GM10847 (cell line): ENCODE results near the gene MAMDC2.

Experiments used
- POLR2A ChIP-seq: IDR thresholded peaks from 2 replicates; pipeline ENCODE4 v1.6.1; 2011; ENCODE audit not compliant: insufficient read length; ENCODE audit errors: extremely low read depth

Gene MAMDC2

DNA sequence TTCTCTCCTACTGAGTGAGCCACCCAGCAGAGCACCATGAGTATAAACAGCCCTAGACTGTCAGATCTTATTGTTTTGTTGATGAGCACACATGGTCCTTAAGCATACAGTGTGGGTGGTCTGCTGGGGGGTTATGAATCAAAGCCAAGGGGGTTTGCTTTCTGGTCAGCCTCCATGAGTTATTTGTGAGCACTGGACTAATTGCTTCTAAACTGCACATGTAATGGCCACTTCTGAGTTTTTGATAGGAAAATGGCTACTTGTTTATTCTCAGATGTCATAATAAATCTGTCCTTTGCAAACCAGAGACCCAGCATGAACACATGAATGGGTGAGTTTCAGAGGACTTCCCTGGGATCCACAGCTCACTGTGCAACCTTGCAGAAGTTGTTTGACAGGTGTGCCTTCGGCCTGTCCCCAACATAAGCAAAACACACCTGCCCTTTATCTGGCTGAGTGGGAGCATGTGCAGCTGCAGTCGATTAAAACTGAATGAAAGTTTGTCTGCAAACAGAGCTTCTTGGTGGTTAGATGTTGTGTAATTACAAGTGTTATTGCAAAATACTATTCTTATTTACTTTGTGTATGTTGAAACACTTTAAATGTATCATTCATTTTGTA, 35.9 kb downstream of the MAMDC2 start:
- TF ChIP-seq POLR2A, result no peak

DNA sequence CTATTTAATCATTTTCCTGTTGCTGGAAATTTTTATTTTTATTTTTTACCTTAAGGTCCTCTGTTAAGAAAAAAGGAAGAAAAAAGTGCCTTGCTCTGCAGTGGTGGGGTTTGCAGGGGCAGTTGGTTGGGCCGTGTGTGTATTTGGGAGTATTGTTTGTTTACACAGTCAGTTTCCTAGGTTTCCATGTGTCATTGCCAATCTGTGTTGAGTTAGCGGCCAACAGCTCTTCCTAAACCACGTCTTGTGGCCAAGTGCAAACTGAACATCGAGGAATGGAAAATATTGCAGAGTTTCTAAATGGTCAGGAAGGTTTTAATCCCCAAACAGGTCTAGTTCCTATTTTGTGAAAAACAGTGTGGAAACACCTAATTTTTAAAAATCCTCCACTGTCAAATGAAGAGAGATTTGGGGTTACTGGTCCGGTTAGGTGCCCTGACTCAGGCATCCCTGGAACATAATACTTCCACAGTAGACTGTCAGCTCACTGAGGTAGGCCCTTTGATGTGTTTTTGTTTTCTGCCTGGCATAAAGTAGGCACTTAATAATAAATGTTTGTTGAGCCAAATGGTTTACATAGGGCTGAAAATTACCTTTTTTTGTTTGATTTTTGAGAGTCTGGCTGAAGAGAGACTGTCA, 37.0 kb downstream of the MAMDC2 start:
- no peak for TF ChIP-seq POLR2A

DNA sequence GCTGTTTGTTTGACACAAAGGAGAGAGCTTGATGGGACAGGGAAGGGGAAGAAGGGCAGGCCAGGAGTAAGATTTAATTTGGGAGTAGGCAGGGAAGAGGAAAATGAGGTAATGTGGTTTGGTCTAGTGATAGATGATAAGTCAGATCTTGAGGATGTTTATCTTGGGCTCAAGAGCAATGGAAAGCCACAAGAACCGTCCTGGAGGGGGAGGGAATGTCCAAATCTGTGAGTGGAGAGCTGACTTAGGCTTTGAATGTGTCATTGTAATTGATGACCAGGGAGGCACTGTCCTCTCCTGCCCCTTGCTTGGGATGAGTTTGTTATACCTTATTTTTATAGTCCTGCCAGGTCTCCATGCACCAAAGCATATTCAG, 37.5 kb downstream of the MAMDC2 start:
- no peak for TF ChIP-seq POLR2A

DNA sequence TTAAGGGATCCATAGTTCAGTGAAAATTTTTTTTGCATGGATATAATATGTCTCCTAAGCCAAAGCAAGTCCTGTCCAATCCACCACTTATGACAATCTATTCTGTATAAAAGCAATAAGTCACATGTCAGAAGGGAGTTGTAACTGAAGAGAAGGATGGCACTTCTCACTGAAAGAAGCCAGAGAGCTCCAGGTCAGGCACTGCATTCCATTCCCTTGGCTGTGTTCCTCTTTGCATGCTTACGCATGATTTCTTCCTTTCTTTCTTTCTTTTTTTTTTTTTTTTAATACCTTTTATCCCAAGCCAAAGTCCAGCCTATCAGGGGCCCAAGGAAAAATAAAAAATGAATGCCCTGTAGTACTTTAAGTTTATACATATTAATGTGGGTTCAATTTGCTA, 39.8 kb downstream of the MAMDC2 start:
- no peak for TF ChIP-seq POLR2A

DNA sequence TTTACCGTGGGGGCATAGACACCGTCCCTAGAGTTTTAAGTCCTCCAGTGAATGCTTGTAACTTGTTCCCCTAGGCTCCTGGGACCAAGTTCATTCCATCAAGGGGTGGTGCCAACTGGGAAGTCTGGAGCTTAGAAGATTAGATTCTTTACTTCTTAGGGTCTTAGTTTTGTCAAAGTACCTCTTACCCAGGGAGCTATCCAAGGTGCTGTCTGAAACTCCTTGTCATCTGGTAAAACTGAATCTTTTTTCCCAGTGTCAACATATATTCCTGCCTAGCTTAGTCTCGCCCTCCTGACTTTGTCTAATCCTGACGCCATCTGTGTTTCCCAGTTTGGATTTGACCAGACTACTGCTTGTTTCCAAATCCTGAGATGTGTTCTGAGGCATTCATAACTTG, 41.6 kb downstream of the MAMDC2 start:
- no peak for TF ChIP-seq POLR2A

DNA sequence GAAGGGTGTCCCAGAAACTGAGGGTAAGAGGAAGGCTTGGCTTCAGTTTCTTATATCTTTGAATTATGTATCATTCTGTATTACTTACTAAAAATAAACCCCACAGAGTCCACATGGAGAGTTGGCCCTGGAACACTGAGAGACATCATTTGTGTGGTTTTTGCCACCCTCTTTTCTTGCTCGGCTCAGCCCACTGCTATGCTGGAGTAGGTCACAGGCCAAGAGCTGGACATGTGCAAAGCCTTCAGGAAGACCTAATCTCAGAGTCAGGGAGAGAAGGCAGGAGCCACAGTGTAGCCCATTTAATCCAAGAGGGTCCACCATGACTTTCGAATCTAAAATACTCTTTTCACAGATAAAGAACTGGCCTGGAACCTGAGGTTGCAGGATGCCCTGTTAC, 47.5 kb downstream of the MAMDC2 start:
- no peak for TF ChIP-seq POLR2A

DNA sequence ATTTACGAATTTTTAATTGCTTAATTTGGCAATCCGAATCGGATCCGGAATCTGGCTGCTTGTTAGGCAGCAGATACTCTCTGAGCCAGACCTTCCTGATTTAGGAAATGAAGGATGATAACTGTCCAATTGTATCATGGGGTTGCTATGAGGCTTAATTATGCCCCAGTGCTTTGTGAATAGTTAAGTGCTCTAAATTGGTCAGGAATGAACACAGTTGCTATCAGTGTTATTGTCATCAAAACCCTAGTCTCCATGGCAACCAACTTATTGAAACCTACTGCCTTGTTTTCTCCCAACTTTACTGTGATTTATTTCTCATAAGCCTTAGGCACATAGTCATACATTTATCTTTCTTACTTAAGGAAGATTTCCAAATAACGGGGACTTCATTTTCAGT, 47.9 kb downstream of the MAMDC2 start:
- TF ChIP-seq POLR2A, result no peak

DNA sequence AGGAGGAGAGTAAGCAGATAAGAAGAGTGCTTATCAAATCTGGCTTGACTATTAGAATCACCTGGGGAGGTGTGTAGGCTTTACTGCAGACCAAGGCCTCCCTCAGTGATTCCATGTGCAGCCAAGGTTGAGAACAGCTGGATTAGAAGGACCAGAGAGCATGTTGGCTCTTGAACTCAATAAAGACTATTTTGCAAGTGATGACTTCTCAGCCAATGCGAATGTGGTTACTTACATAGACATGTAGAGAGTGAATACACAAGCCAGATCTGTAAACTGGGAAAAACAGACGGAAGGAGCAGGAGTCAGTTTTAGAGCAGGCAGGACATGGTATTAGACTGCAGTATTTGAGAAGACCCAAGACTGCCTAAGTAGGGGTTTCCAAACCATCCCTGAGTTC, 48.5 kb downstream of the MAMDC2 start:
- TF ChIP-seq POLR2A, result no peak

DNA sequence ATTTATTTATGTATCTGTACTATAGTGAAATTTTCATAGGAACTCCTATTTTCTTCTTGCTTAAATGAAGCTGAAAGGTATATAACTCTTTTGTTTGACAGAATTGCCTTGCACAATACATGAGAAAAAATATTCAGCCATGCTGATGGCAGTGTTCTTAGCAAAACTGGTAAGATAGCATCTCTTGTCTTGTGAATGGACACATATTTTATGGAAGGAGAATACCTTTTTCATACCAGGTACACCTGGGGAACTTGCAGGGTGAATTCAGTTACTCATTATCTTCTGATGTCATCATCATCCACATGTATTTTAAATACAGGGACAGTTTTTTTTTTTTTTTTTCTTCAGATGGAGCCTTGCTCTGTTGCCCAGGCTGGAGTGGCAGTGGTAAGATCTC, 49.4 kb downstream of the MAMDC2 start:
- no peak for TF ChIP-seq POLR2A

DNA sequence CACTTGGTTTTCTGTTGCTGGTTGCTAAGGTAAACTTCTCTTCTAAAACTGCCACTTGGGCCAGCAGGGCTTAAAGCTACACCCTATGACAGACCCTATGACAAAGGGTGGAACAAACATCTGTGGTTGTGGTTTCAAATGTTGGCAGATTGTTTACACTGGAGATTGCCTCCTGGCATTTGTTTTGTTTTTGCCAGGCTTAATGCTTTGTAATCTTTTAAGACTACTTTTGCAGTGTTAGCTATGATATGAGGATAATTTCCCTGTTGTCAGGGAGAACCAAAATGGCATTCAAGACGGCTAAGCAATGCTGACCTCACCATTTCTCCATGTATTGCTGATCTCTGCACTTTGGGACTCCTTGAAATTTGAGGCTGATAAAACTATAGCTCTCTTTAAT, 50.3 kb downstream of the MAMDC2 start:
- no peak for TF ChIP-seq POLR2A

DNA sequence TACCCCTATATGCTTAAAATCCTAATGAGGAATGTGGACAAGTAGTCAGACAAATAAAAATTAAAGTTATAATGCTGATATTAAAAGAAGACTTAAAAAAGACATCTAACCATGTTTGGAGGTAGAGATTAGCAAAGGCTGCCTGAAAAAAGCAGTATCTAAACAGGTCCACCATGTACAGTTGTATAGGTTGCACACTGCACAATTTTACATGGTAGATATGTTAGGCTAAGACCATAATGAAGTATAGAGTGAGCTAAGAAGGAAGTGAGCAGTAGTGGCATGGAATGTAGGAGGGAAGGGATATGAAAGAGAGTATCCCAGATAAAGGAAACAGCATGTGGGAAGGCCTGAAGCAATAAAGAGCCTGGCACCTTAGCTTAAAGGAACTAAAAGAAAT, 51.1 kb downstream of the MAMDC2 start:
- no peak for TF ChIP-seq POLR2A

DNA sequence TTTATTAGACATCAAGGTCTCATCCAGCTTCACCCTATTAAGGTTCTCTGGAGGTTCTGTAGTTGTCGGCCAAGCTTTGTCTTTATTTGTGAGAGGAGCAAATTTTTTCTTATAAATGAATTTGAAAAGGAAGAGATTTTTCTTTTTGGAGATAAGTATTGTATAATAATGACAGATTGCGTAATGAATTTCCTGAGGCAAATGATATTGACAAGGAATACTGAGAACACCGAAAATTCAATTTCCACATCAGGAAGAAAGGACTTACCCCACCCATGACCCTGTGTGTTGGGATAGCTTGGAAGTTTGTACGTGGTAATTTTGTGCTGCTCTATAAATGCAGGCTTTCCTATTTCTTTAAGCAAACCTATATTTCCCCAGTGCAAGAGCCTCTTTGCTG, 53.5 kb downstream of the MAMDC2 start:
- no peak for TF ChIP-seq POLR2A

DNA sequence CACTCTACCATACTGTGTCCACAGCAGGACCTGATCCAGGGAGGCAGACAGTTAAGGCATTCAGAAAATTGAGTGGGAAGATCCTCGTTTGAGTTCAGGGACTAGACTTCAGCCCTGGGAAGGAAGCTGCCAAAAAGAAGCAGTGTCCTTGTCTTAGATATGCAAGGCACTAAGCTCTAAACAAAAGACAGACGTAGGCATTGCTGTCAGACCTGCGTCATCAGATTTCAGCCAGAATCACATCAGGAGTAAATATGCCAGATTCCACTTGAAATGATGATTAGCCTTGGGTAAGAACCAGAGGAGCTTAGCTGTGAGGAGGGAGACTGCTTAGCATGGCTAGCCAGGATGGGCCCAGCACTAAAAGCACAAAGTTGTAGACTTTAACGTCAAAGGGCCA, 56.7 kb downstream of the MAMDC2 start:
- TF ChIP-seq POLR2A, result no peak

DNA sequence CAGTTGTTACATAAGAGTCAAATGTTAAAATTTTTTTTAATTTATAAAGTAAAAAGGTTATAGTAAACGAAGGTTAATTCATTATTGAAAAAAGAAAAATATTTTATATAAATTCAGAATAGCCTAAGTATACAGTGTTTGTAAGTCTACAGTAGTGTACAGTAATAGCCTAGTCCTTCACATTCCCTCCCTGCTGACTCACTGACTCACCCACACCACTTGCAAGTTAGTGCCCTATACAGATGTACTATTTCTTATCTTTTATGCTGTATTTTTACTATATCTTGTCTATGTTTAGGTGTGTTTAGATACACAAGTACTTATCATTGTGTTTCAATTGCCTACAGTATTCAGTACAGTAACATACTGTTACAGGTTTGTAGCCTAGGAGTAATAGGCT, 57.6 kb downstream of the MAMDC2 start:
- TF ChIP-seq POLR2A, result no peak

DNA sequence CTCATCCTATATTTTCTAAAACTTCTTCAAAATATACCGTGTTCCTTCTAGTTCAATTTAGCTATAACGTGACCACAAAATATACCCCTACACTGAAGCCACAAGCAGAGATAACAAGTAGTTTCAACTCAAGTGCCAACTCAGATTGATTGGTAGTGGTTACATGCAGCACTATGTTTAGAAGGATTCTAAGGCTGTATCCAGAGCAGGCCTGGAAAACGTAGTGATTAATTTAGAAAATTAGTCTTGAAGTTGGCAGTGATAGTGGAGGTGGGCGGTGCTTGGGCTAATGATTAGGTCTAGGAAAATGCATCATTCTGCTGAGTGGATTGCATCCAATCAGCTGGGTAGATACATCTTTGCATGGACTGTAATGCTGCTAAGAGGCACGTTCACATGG, 61.5 kb downstream of the MAMDC2 start:
- TF ChIP-seq POLR2A, result no peak

DNA sequence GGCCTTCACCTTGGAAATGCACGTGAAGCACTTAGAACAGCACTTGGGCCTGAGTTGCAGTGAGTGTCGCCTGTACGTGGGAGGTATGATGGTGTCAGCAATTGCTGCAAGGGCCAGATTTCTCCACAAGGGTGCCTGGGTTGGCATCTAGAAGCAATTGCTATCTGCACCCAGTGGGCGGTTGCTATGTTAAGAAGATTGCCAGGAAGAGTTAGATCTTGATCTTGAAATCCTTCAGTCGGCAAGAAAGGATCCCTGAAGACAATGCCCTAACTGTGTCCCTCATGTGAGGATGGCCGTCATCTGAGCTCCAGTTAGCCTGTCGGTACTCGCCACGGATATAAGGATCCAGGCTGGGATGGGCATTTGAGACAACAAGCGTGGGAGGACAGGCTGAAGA, 62.9 kb downstream of the MAMDC2 start:
- no peak for TF ChIP-seq POLR2A

DNA sequence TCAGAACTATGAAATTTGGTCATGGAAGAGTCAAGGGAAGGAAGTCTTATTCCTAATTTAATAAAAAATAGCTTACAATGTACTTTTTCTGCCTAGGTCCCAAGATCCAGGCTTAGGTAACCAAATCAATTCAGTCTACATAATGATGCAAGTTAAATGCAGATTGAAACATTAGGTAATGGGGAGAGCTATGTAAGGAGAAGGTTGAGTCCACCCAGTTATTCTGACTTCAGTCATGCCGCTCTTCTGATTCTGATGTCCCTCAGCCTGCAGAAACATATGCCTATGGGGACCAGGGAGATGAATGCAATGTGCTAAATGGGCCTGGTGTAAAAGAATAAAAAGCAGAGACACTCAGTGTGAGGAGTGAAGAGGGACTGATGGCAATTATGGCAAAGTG, 63.9 kb downstream of the MAMDC2 start:
- TF ChIP-seq POLR2A, result no peak
